B cell (primary cell): Measurements from ENCODE around the gene KLK6. TPM values are rescaled to one million over a fixed set of nuclear protein-coding genes. Genes with fewer than 3 reads are reported as not detected.
"Not testable (repeated sequence)": the region's sequence is repeated elsewhere in the genome, so short reads cannot be mapped to it uniquely, and the experiment has no call there.

Source experiments
- ATAC-seq: fragments of 200-7000 bp; cut with Tn5 transposase; one replicate; pipeline ENCODE4 v1.10.0; 2021; ENCODE audit warnings: low read depth, mild to moderate bottlenecking, moderate number of reproducible peaks, moderate library complexity
- CTCF ChIA-PET: fragments of 350-600 bp; sonication (Branson Sonifier 250); formaldehyde crosslinking; loops from one replicate; lab custom pipeline; 2021; ENCODE audit warnings: antibody characterized with exemption, inconsistent platforms; lab: Charles Lee
- POLR2A ChIA-PET: fragments of 350-600 bp; sonication (Branson Sonifier 250); formaldehyde crosslinking; loops from one replicate; lab custom pipeline; 2021; ENCODE audit warnings: antibody characterized with exemption; lab: Charles Lee
- DNase-seq: peaks from one replicate; pipeline ENCODE4 v3.0.0; 2013
- H2AFZ ChIP-seq: 2 replicates; pipeline ENCODE4 v1.6.1; 2012; ENCODE audit warnings: mild to moderate bottlenecking, low read depth, low read length; ENCODE audit not compliant: insufficient read depth, poor library complexity, severe bottlenecking
- H3K27ac ChIP-seq, 2 donors: 1 replicate in 1 of 2; 2 replicates in 1 of 2; pipeline ENCODE4 v1.5.1; 2012 to 2013; ENCODE audit warnings: low read length in 2 of 2, mild to moderate bottlenecking in 2 of 2, moderate library complexity in 1 of 2
- H3K27me3 ChIP-seq, 4 experiments: fragments of 200-600 bp in 1 of 4; sonication (generic) in 1 of 4; replicated peaks in 1 of 4; 1 replicate in 2 of 4; 2 replicates in 2 of 4; pipeline versions ENCODE4 v1.6.1 to v1.7.0; 2013 to 2016; ENCODE audit warnings: low read length in 3 of 4, mild to moderate bottlenecking in 2 of 4, mixed read lengths in 1 of 4, moderate library complexity in 1 of 4; ENCODE audit not compliant: insufficient read depth in 4 of 4, control insufficient read depth in 3 of 4; ENCODE audit errors: control extremely low read depth in 1 of 4
- H3K36me3 ChIP-seq, 2 experiments: replicated peaks in 1 of 2; 1 replicate in 1 of 2; 2 replicates in 1 of 2; pipeline versions ENCODE4 v1.6.1 to v1.7.1; 2013; ENCODE audit warnings: low read length in 1 of 2; ENCODE audit not compliant: insufficient read depth in 2 of 2, control insufficient read depth in 1 of 2; ENCODE audit errors: control extremely low read depth in 1 of 2, extremely low read depth in 1 of 2
- H3K4me1 ChIP-seq, 2 donors: fragments of 200-600 bp in 1 of 2; sonication (generic) in 1 of 2; 1 replicate in 1 of 2; 2 replicates in 1 of 2; pipeline versions ENCODE4 v1.5.1 to v1.6.1; 2013 to 2017; ENCODE audit warnings: low read length in 2 of 2; ENCODE audit not compliant: control insufficient read depth in 2 of 2, insufficient read depth in 2 of 2
- H3K4me2 ChIP-seq: replicated peaks from 2 replicates; pipeline ENCODE3; 2012; ENCODE audit warnings: mild to moderate bottlenecking, low read depth, low read length; ENCODE audit not compliant: poor library complexity, severe bottlenecking
- H3K4me3 ChIP-seq, 5 experiments: fragments of 200-600 bp in 1 of 5; sonication (generic) in 1 of 5; 1 replicate in 3 of 5; 2 replicates in 2 of 5; pipeline versions ENCODE4 v1.5.1 to v1.7.0; 2011 to 2016; ENCODE audit warnings: low read length in 4 of 5, mild to moderate bottlenecking in 4 of 5, low read depth in 2 of 5, control low read depth in 1 of 5, moderate library complexity in 1 of 5; ENCODE audit not compliant: insufficient read depth in 1 of 5; ENCODE audit errors: control extremely low read depth in 1 of 5, extremely low read depth in 1 of 5
- H3K79me2 ChIP-seq: fragments of 200-600 bp; sonication (generic); one replicate; pipeline ENCODE4 v1.6.0; 2016; ENCODE audit warnings: low read length; ENCODE audit not compliant: control insufficient read depth, insufficient read depth
- H3K9ac ChIP-seq: fragments of 200-600 bp; sonication (generic); 2 replicates; pipeline ENCODE4 v1.6.1; 2017; ENCODE audit warnings: mild to moderate bottlenecking, low read length, moderate library complexity
- H3K9me3 ChIP-seq, 3 donors: one replicate each; pipeline versions ENCODE4 v1.6.1 to v1.7.1; 2013; ENCODE audit warnings: low read length in 2 of 3; ENCODE audit not compliant: control insufficient read depth in 2 of 3, insufficient read depth in 1 of 3; ENCODE audit errors: control extremely low read depth in 1 of 3
- H4K20me1 ChIP-seq: 2 replicates; pipeline ENCODE4 v1.6.0; 2012; ENCODE audit warnings: mild to moderate bottlenecking, low read length; ENCODE audit not compliant: insufficient read depth, control insufficient read depth, poor library complexity, severe bottlenecking
- H3K27ac Mint-ChIP-seq: one replicate; pipeline ENCODE4 v1.8.0; 2021; ENCODE audit warnings: mixed read lengths
- H3K27me3 Mint-ChIP-seq: one replicate; pipeline ENCODE4 v1.8.0; 2021; ENCODE audit warnings: mixed read lengths
- H3K4me1 Mint-ChIP-seq: one replicate; pipeline ENCODE4 v1.8.0; 2021; ENCODE audit warnings: mixed read lengths
- H3K4me3 Mint-ChIP-seq: one replicate; pipeline ENCODE4 v1.8.0; 2021; ENCODE audit warnings: mixed read lengths
- H3K9me3 Mint-ChIP-seq: one replicate; pipeline ENCODE4 v1.8.0; 2022; ENCODE audit warnings: mixed read lengths; ENCODE audit not compliant: insufficient read depth
- EZH2 ChIP-seq: IDR thresholded peaks from 2 replicates; pipeline ENCODE4 v1.6.1; 2012; ENCODE audit warnings: borderline replicate concordance, low read depth, mild to moderate bottlenecking, moderate library complexity, low read length; ENCODE audit not compliant: insufficient read depth, poor library complexity, severe bottlenecking
- WGBS: methylation state at CpG from one replicate; pipeline ENCODE4 v1.1.5; 2013; ENCODE audit warnings: missing lambda C conversion rate; ENCODE audit not compliant: insufficient coverage; 5-methylcytosine and 5-hydroxymethylcytosine counted together
- intact Hi-C: fragments of 100-400 bp; cut with micrococcal nuclease; formaldehyde crosslinking; loops from one replicate; pipeline ENCODE4 v1.10.0; 2022
- polyA plus RNA-seq: library from polyadenylated mRNA; depleted of rRNA; stranded (reverse); fragments of >200 nt; gene quantifications from 2 replicates; pipeline ENCODE4 v1.2.3, GENCODE V29; 2012
- total RNA-seq, 2 donors: library from RNA; stranded (reverse); fragments of 120-200 nt in 1 of 2; gene quantifications; 1 replicate in 1 of 2; 2 replicates in 1 of 2; pipeline versions ENCODE4 v1.2.3 to v1.2.4, GENCODE V29; 2013 to 2022
- TF ChIP-seq, protein P1 (sequence below): fragments of 200-600 bp; IDR thresholded peaks from one replicate; pipeline ENCODE4 v1.8.0; 2022; ENCODE audit warnings: antibody characterized with exemption, mild to moderate bottlenecking

Gene KLK6
- total and polyA plus RNA-seq, 2 donors (not counting 1 experiment from before 2014, with no cell fraction given), result not detected

DNA sequence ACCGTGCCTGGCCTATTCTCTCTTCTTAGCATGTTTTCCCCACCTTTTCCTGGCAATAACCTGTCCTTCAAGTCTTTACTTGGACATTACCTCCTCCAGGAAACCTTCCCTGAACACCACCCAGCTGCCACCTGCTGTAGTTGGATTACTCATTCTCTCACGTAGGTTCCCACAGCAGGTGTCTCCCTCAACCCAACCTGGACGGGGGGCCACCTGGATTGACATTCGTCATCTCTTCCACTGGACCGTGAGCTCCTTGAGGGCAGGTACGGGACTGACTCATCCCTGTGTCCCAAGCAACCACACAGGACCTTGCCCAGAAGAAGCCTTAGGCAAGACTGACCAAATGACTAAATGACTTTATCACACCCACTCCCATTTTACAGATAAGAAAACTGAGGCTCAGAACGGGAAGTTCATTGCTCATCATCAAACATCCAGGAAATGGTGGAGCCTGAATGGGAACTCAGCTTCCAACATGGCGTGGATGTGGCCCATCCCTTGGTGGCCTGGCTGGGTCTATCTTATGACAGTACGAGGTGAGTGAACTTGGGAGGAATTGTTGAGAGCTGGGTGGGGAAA is 3.5 kb upstream of the KLK6 start:
- no peak overlapping the region for H3K4me2 ChIP-seq
- no peaks in the 10 kb centered on the region for H3K36me3 ChIP-seq
- TF ChIP-seq, protein P1, sequence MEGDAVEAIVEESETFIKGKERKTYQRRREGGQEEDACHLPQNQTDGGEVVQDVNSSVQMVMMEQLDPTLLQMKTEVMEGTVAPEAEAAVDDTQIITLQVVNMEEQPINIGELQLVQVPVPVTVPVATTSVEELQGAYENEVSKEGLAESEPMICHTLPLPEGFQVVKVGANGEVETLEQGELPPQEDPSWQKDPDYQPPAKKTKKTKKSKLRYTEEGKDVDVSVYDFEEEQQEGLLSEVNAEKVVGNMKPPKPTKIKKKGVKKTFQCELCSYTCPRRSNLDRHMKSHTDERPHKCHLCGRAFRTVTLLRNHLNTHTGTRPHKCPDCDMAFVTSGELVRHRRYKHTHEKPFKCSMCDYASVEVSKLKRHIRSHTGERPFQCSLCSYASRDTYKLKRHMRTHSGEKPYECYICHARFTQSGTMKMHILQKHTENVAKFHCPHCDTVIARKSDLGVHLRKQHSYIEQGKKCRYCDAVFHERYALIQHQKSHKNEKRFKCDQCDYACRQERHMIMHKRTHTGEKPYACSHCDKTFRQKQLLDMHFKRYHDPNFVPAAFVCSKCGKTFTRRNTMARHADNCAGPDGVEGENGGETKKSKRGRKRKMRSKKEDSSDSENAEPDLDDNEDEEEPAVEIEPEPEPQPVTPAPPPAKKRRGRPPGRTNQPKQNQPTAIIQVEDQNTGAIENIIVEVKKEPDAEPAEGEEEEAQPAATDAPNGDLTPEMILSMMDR, result no peak
- no peak for TF ChIP-seq EZH2
- DNase-seq (no peak), ATAC-seq (no peak)
- no peak overlapping the region for H3K27ac ChIP-seq
- CTCF ChIA-PET, result no interaction called here
- no peak overlapping the region for H3K4me3 Mint-ChIP-seq
- H3K27me3 ChIP-seq, result peaks cover 0 to 15% (median 0%) of the 10 kb centered on the region in 4 experiments
- 81% methylated on average over 8 of the region's 9 CpGs for WGBS
- no peaks in the 10 kb centered on the region for H3K4me1 ChIP-seq
- peaks cover 58% of the 10 kb centered on the region for H3K27me3 Mint-ChIP-seq
- H3K9ac ChIP-seq, result no peak overlapping the region
- intact Hi-C loops, result no loop called here
- no peaks in the 10 kb centered on the region for H4K20me1 ChIP-seq
- no peaks in the 10 kb centered on the region for H3K9me3 Mint-ChIP-seq
- H3K4me3 ChIP-seq, result no peak overlapping the region
- H2AFZ ChIP-seq, result no peak overlapping the region
- no peaks in the 10 kb centered on the region for H3K4me1 Mint-ChIP-seq
- no peaks in the 10 kb centered on the region for H3K79me2 ChIP-seq
- POLR2A ChIA-PET, result no interaction called here
- no peak overlapping the region for H3K27ac Mint-ChIP-seq
- peaks cover 0 to 2% (median 0%) of the 10 kb centered on the region in 3 donors for H3K9me3 ChIP-seq

DNA sequence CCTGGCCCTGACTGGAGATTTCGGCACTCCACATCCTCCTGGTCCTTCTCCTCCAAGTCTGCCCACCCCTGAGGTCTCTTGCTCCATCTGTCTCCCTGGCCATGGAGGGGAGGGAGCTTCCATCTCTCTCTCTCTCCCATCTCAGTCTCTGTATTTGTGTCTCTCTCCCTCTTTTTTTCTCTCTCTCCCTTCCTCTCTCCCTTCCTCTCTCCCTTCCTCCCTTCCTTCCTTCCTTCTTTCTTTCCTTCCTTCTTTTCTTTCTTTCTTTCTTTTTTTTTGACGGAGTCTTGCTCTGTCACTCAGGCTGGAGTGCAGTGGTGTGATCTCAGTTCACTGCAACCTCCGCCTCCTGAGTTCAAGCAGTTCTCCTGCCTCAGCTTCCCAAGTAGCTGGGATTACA is 419 bp upstream of the KLK6 start:
- POLR2A ChIA-PET, H3K4me3 Mint-ChIP-seq, H3K4me1 Mint-ChIP-seq, H3K27ac ChIP-seq, DNase-seq, H3K9me3 ChIP-seq, ATAC-seq, H3K9ac ChIP-seq, H3K4me2 ChIP-seq, H3K4me1 ChIP-seq, H2AFZ ChIP-seq, H3K27ac Mint-ChIP-seq, H3K36me3 ChIP-seq, CTCF ChIA-PET, intact Hi-C loops, H3K4me3 ChIP-seq, H3K79me2 ChIP-seq, H4K20me1 ChIP-seq, H3K9me3 Mint-ChIP-seq: not testable (repeated sequence)
- H3K27me3 ChIP-seq, result peaks cover 0 to 12% (median 0%) of the 10 kb centered on the region in 4 experiments
- peaks cover 47% of the 10 kb centered on the region for H3K27me3 Mint-ChIP-seq
- WGBS, result 57% methylated on average over 2 of the region's 3 CpGs
